C4-2B (cell line): ENCODE measurements around the gene POLR2F.

ENCODE experiments used
- ZFX ChIP-seq: fragments of 450-650 bp; IDR thresholded peaks from 2 replicates; pipeline ENCODE4 v1.6.1; 2017
- TF ChIP-seq, protein P1 (sequence below): fragments of 450-650 bp; conservative IDR thresholded peaks from 2 replicates; pipeline ENCODE4 v1.5.1; 2017; ENCODE audit warnings: mild to moderate bottlenecking

DNA sequence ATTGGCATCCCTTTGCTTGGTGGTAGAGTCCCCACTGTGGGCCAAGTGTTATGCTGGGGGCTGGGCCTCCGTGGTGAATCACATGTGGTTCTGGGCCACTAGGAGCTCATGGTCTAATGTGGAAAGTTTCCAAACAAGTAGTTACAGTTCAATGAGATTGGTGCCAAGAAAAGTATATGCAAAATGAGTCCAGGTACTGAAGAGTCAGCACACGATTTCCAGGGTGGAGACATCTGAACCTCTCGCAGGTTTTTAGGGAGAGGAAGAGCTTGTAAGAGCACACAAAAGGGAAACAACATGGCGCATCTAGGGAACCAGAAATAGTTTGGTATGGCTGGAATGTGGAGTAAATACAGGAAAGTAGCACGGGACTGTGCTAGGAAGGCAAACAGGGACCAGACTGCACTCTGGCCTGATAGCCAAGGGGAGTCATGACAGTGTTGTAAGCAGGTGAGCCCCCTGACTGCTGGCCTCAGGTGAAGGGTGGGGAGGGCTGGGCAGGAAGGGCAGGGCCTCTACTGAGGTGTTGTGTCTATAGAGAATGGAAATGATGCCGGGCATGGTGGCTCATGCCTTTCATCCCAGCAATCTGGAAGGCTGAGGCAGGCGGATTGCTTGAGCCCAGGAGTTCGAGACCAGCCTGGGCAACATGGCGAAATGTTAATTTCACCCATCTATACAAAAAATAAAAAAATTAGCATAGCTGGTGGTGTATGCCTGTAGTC, 12.6 kb downstream of the POLR2F start:
- TF ChIP-seq, protein P1, sequence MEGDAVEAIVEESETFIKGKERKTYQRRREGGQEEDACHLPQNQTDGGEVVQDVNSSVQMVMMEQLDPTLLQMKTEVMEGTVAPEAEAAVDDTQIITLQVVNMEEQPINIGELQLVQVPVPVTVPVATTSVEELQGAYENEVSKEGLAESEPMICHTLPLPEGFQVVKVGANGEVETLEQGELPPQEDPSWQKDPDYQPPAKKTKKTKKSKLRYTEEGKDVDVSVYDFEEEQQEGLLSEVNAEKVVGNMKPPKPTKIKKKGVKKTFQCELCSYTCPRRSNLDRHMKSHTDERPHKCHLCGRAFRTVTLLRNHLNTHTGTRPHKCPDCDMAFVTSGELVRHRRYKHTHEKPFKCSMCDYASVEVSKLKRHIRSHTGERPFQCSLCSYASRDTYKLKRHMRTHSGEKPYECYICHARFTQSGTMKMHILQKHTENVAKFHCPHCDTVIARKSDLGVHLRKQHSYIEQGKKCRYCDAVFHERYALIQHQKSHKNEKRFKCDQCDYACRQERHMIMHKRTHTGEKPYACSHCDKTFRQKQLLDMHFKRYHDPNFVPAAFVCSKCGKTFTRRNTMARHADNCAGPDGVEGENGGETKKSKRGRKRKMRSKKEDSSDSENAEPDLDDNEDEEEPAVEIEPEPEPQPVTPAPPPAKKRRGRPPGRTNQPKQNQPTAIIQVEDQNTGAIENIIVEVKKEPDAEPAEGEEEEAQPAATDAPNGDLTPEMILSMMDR: no peak
- no peak for TF ChIP-seq ZFX
